ENCODE measurements around the gene OXLD1. TPM values are rescaled to one million over a fixed set of nuclear protein-coding genes. Genes with fewer than 3 reads are reported as not detected.

Gene OXLD1
- total RNA-seq, 1 experiment from 2014 or later: 37.0 TPM

DNA sequence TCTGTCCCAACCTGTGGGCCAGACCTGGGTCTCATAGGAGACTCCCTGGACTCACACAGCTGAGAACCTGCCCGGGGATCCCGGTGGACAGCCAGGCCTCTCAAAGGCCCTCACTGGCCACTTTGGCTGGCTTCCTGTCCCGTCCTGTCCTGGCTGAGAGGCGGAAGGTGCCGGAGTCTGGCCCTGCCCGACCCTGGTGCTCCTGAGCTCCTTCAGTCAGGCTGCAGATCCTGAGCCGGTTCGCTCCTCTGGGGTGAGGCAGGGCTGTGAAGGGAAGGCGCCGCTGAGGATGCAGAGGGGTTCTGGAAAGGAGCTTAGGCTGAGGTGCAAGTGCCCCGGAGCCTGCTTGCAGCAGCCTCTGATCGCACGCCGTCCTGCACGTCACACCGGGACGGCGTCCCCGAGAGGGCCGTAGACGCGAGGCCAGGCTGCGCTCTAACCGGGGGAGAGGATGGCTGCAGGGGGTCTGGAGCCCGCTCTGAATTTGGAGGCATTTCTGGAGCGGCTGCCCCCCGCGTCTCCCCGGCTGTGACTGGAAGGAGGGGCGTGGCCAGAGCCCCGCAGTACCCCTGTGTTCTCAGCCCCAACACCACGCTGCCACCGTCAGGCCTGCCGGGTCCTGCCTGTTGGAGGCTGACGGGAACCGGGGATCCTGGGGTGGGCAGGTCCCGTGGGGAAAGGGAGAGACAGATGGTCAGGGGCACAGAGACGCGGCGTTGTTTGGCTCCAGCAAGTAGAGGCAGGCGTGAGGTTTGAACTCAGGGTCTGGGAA lies 21.6 kb upstream of the OXLD1 start:
- CTCF ChIA-PET: no interaction called here
- POLR2A ChIA-PET: interaction anchor here (0.6 kb wide), 1 partner anchor 382 kb away, joined by 3 read pairs; no protein-coding TSS in a partner anchor
- intact Hi-C loops (cut with micrococcal nuclease; ENCODE audit: unreplicated experiment): no loop called here

DNA sequence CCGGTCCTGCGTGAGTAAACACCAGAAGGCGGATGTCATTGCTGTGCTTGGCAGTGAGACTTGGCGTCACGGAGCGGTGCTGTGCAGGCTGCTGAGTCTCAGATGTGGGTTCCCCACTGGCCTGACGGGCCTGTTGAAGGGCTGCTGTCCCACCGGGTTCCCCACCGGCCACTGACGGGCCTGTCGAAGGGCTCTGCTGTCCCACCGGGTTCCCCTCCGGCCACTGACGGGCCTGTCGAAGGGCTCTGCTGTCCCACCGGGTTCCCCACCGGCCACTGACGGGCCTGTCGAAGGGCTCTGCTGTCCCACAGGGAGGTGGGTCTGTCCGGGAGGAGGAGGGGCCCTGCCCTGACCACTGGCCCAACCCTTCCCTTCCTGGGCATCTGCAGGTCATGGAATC lies 20.2 kb upstream of the OXLD1 start:
- ChIA-PET CTCF (no interaction called here), POLR2A (no interaction called here)
- intact Hi-C loops (cut with micrococcal nuclease; ENCODE audit: unreplicated experiment): no loop called here
- BruUV-seq (replicated peaks): no TSS peak
- Histone ChIP-seq H3K36me3 (ENCODE audit: control insufficient read depth, insufficient read depth, low read length) (peaks cover 7% of the 10 kb centered on the region), H3K9me3 (no peaks in the 10 kb centered on the region), H3K4me3 (ENCODE audit: low read depth, low read length) (no peak overlapping the region), H3K4me1 (0 out of 2 replicates have a peak, but pooled peaks cover 10% of the 10 kb centered on the region), H3K27me3 (replicated peaks; ENCODE audit: control insufficient read depth, insufficient read depth, low read length) (no peaks in the 10 kb centered on the region)
- TF ChIP-seq, protein P1, sequence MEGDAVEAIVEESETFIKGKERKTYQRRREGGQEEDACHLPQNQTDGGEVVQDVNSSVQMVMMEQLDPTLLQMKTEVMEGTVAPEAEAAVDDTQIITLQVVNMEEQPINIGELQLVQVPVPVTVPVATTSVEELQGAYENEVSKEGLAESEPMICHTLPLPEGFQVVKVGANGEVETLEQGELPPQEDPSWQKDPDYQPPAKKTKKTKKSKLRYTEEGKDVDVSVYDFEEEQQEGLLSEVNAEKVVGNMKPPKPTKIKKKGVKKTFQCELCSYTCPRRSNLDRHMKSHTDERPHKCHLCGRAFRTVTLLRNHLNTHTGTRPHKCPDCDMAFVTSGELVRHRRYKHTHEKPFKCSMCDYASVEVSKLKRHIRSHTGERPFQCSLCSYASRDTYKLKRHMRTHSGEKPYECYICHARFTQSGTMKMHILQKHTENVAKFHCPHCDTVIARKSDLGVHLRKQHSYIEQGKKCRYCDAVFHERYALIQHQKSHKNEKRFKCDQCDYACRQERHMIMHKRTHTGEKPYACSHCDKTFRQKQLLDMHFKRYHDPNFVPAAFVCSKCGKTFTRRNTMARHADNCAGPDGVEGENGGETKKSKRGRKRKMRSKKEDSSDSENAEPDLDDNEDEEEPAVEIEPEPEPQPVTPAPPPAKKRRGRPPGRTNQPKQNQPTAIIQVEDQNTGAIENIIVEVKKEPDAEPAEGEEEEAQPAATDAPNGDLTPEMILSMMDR (IDR thresholded peaks at IDR 0.05; ENCODE audit: insufficient read depth in 1 of 2, low read depth in 1 of 2, low read length in 1 of 2, severe bottlenecking in 1 of 2, unreplicated experiment in 1 of 2): no peak
- peaks cover 60% of the 10 kb centered on the region for H3K36me3 Mint-ChIP-seq (ENCODE audit: insufficient read depth, unreplicated experiment)
- H3K4me3 Mint-ChIP-seq (ENCODE audit: unreplicated experiment): no peak overlapping the region
- H3K27ac Mint-ChIP-seq (ENCODE audit: unreplicated experiment): no peak overlapping the region
- H3K9me3 Mint-ChIP-seq (ENCODE audit: unreplicated experiment): no peaks in the 10 kb centered on the region
- DNase-seq: no peak
- no peaks in the 10 kb centered on the region for H3K4me1 Mint-ChIP-seq (ENCODE audit: low read depth, unreplicated experiment)
- no peaks in the 10 kb centered on the region for H3K27me3 Mint-ChIP-seq (ENCODE audit: insufficient read depth, unreplicated experiment)

More for the DNA sequence above, 21.6 kb upstream of the OXLD1 start:
- no peaks in the 10 kb centered on the region for H3K27me3 ChIP-seq (replicated peaks; ENCODE audit: control insufficient read depth, insufficient read depth, low read length)
- DNase-seq: no peak
- 0 out of 2 replicates have a peak, but pooled peaks cover 6% of the 10 kb centered on the region for H3K4me1 ChIP-seq
- H3K9me3 Mint-ChIP-seq (ENCODE audit: unreplicated experiment): no peaks in the 10 kb centered on the region
- H3K9me3 ChIP-seq: no peaks in the 10 kb centered on the region
- no TSS peak for BruUV-seq (replicated peaks)
- peaks cover 69% of the 10 kb centered on the region for H3K36me3 Mint-ChIP-seq (ENCODE audit: insufficient read depth, unreplicated experiment)
- no peak overlapping the region for H3K4me3 ChIP-seq (ENCODE audit: low read depth, low read length)
- no peaks in the 10 kb centered on the region for H3K4me1 Mint-ChIP-seq (ENCODE audit: low read depth, unreplicated experiment)
- TF ChIP-seq, protein P1 (IDR thresholded peaks at IDR 0.05; ENCODE audit: insufficient read depth in 1 of 2, low read depth in 1 of 2, low read length in 1 of 2, severe bottlenecking in 1 of 2, unreplicated experiment in 1 of 2): no peak
- no peaks in the 10 kb centered on the region for H3K27me3 Mint-ChIP-seq (ENCODE audit: insufficient read depth, unreplicated experiment)
- H3K27ac Mint-ChIP-seq (ENCODE audit: unreplicated experiment): no peak overlapping the region
- H3K4me3 Mint-ChIP-seq (ENCODE audit: unreplicated experiment): no peak overlapping the region
- H3K36me3 ChIP-seq (ENCODE audit: control insufficient read depth, insufficient read depth, low read length): peaks cover 7% of the 10 kb centered on the region

DNA sequence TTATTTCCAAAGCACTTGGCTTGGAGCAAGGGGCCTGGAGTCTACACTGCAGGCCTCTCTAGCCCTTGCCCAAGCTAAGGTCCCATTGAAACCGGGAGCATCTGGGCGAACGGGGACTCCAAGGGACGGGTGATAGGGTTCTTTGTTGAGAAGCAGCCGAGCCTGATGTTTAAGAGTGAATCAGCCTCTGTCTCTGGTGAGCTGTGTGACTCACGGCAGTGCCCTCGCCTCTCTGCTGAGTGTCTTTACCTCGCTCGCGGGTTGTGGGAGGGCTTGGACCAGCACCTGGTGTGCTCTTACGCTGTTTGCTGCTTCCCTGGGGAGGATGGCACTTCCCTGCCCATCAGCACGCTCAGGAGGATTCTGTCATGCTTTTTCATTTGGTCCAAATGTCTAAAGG lies 18.7 kb upstream of the OXLD1 start:
- CTCF ChIA-PET: no interaction called here
- POLR2A ChIA-PET: no interaction called here
- intact Hi-C loops (cut with micrococcal nuclease; ENCODE audit: unreplicated experiment): no loop called here
- TF ChIP-seq, protein P1 (IDR thresholded peaks at IDR 0.05; ENCODE audit: insufficient read depth in 1 of 2, low read depth in 1 of 2, low read length in 1 of 2, severe bottlenecking in 1 of 2, unreplicated experiment in 1 of 2): no peak
- Mint-ChIP-seq H3K27ac (ENCODE audit: unreplicated experiment) (peak overlapping the region; percentile 95), H3K4me1 (ENCODE audit: low read depth, unreplicated experiment) (no peaks in the 10 kb centered on the region), H3K9me3 (ENCODE audit: unreplicated experiment) (no peaks in the 10 kb centered on the region), H3K36me3 (ENCODE audit: insufficient read depth, unreplicated experiment) (peaks cover 49% of the 10 kb centered on the region), H3K27me3 (ENCODE audit: insufficient read depth, unreplicated experiment) (no peaks in the 10 kb centered on the region), H3K4me3 (ENCODE audit: unreplicated experiment) (peak overlapping the region; percentile 97)
- Histone ChIP-seq H3K36me3 (ENCODE audit: control insufficient read depth, insufficient read depth, low read length) (peaks cover 7% of the 10 kb centered on the region), H3K9me3 (no peaks in the 10 kb centered on the region), H3K27me3 (replicated peaks; ENCODE audit: control insufficient read depth, insufficient read depth, low read length) (no peaks in the 10 kb centered on the region), H3K4me3 (ENCODE audit: low read depth, low read length) (peak overlapping the region; percentile 62), H3K4me1 (0 out of 2 replicates have a peak, but pooled peaks cover 10% of the 10 kb centered on the region)
- BruUV-seq (replicated peaks): no TSS peak
- no peak for DNase-seq
